B cell (primary cell): ENCODE measurements around the gene DR1. TPM values are rescaled to one million over a fixed set of nuclear protein-coding genes. Genes with fewer than 3 reads are reported as not detected.

Experiments
- ATAC-seq: fragments of 200-7000 bp; cut with Tn5 transposase; one replicate; pipeline ENCODE4 v1.10.0; 2021; ENCODE audit warnings: low read depth, mild to moderate bottlenecking, moderate number of reproducible peaks, moderate library complexity
- CTCF ChIA-PET: fragments of 350-600 bp; sonication (Branson Sonifier 250); formaldehyde crosslinking; loops from one replicate; lab custom pipeline; 2021; ENCODE audit warnings: antibody characterized with exemption, inconsistent platforms; lab: Charles Lee
- POLR2A ChIA-PET: fragments of 350-600 bp; sonication (Branson Sonifier 250); formaldehyde crosslinking; loops from one replicate; lab custom pipeline; 2021; ENCODE audit warnings: antibody characterized with exemption; lab: Charles Lee
- DNase-seq: peaks from one replicate; pipeline ENCODE4 v3.0.0; 2013
- H2AFZ ChIP-seq: 2 replicates; pipeline ENCODE4 v1.6.1; 2012; ENCODE audit warnings: mild to moderate bottlenecking, low read depth, low read length; ENCODE audit not compliant: insufficient read depth, poor library complexity, severe bottlenecking
- H3K27ac ChIP-seq, 2 donors: 1 replicate in 1 of 2; 2 replicates in 1 of 2; pipeline ENCODE4 v1.5.1; 2012 to 2013; ENCODE audit warnings: low read length in 2 of 2, mild to moderate bottlenecking in 2 of 2, moderate library complexity in 1 of 2
- H3K27me3 ChIP-seq, 4 experiments: fragments of 200-600 bp in 1 of 4; sonication (generic) in 1 of 4; replicated peaks in 1 of 4; 1 replicate in 2 of 4; 2 replicates in 2 of 4; pipeline versions ENCODE4 v1.6.1 to v1.7.0; 2013 to 2016; ENCODE audit warnings: low read length in 3 of 4, mild to moderate bottlenecking in 2 of 4, mixed read lengths in 1 of 4, moderate library complexity in 1 of 4; ENCODE audit not compliant: insufficient read depth in 4 of 4, control insufficient read depth in 3 of 4; ENCODE audit errors: control extremely low read depth in 1 of 4
- H3K36me3 ChIP-seq, 2 experiments: replicated peaks in 1 of 2; 1 replicate in 1 of 2; 2 replicates in 1 of 2; pipeline versions ENCODE4 v1.6.1 to v1.7.1; 2013; ENCODE audit warnings: low read length in 1 of 2; ENCODE audit not compliant: insufficient read depth in 2 of 2, control insufficient read depth in 1 of 2; ENCODE audit errors: control extremely low read depth in 1 of 2, extremely low read depth in 1 of 2
- H3K4me1 ChIP-seq, 2 donors: fragments of 200-600 bp in 1 of 2; sonication (generic) in 1 of 2; 1 replicate in 1 of 2; 2 replicates in 1 of 2; pipeline versions ENCODE4 v1.5.1 to v1.6.1; 2013 to 2017; ENCODE audit warnings: low read length in 2 of 2; ENCODE audit not compliant: control insufficient read depth in 2 of 2, insufficient read depth in 2 of 2
- H3K4me2 ChIP-seq: replicated peaks from 2 replicates; pipeline ENCODE3; 2012; ENCODE audit warnings: mild to moderate bottlenecking, low read depth, low read length; ENCODE audit not compliant: poor library complexity, severe bottlenecking
- H3K4me3 ChIP-seq, 5 experiments: fragments of 200-600 bp in 1 of 5; sonication (generic) in 1 of 5; 1 replicate in 3 of 5; 2 replicates in 2 of 5; pipeline versions ENCODE4 v1.5.1 to v1.7.0; 2011 to 2016; ENCODE audit warnings: low read length in 4 of 5, mild to moderate bottlenecking in 4 of 5, low read depth in 2 of 5, control low read depth in 1 of 5, moderate library complexity in 1 of 5; ENCODE audit not compliant: insufficient read depth in 1 of 5; ENCODE audit errors: control extremely low read depth in 1 of 5, extremely low read depth in 1 of 5
- H3K79me2 ChIP-seq: fragments of 200-600 bp; sonication (generic); one replicate; pipeline ENCODE4 v1.6.0; 2016; ENCODE audit warnings: low read length; ENCODE audit not compliant: control insufficient read depth, insufficient read depth
- H3K9ac ChIP-seq: fragments of 200-600 bp; sonication (generic); 2 replicates; pipeline ENCODE4 v1.6.1; 2017; ENCODE audit warnings: mild to moderate bottlenecking, low read length, moderate library complexity
- H3K9me3 ChIP-seq, 3 donors: one replicate each; pipeline versions ENCODE4 v1.6.1 to v1.7.1; 2013; ENCODE audit warnings: low read length in 2 of 3; ENCODE audit not compliant: control insufficient read depth in 2 of 3, insufficient read depth in 1 of 3; ENCODE audit errors: control extremely low read depth in 1 of 3
- H4K20me1 ChIP-seq: 2 replicates; pipeline ENCODE4 v1.6.0; 2012; ENCODE audit warnings: mild to moderate bottlenecking, low read length; ENCODE audit not compliant: insufficient read depth, control insufficient read depth, poor library complexity, severe bottlenecking
- H3K27ac Mint-ChIP-seq: one replicate; pipeline ENCODE4 v1.8.0; 2021; ENCODE audit warnings: mixed read lengths
- H3K27me3 Mint-ChIP-seq: one replicate; pipeline ENCODE4 v1.8.0; 2021; ENCODE audit warnings: mixed read lengths
- H3K4me1 Mint-ChIP-seq: one replicate; pipeline ENCODE4 v1.8.0; 2021; ENCODE audit warnings: mixed read lengths
- H3K4me3 Mint-ChIP-seq: one replicate; pipeline ENCODE4 v1.8.0; 2021; ENCODE audit warnings: mixed read lengths
- H3K9me3 Mint-ChIP-seq: one replicate; pipeline ENCODE4 v1.8.0; 2022; ENCODE audit warnings: mixed read lengths; ENCODE audit not compliant: insufficient read depth
- EZH2 ChIP-seq: IDR thresholded peaks from 2 replicates; pipeline ENCODE4 v1.6.1; 2012; ENCODE audit warnings: borderline replicate concordance, low read depth, mild to moderate bottlenecking, moderate library complexity, low read length; ENCODE audit not compliant: insufficient read depth, poor library complexity, severe bottlenecking
- WGBS: methylation state at CpG from one replicate; pipeline ENCODE4 v1.1.5; 2013; ENCODE audit warnings: missing lambda C conversion rate; ENCODE audit not compliant: insufficient coverage; 5-methylcytosine and 5-hydroxymethylcytosine counted together
- intact Hi-C: fragments of 100-400 bp; cut with micrococcal nuclease; formaldehyde crosslinking; loops from one replicate; pipeline ENCODE4 v1.10.0; 2022
- polyA plus RNA-seq: library from polyadenylated mRNA; depleted of rRNA; stranded (reverse); fragments of >200 nt; gene quantifications from 2 replicates; pipeline ENCODE4 v1.2.3, GENCODE V29; 2012
- total RNA-seq, 2 donors: library from RNA; stranded (reverse); fragments of 120-200 nt in 1 of 2; gene quantifications; 1 replicate in 1 of 2; 2 replicates in 1 of 2; pipeline versions ENCODE4 v1.2.3 to v1.2.4, GENCODE V29; 2013 to 2022
- TF ChIP-seq, protein P1 (sequence below): fragments of 200-600 bp; IDR thresholded peaks from one replicate; pipeline ENCODE4 v1.8.0; 2022; ENCODE audit warnings: antibody characterized with exemption, mild to moderate bottlenecking

DR1 gene
- total and polyA plus RNA-seq, 2 donors (not counting 1 experiment from before 2014, with no cell fraction given): 11.4 to 69.2 TPM

GRCh38 chr1:93324486-93325464 lies 20.9 kb upstream of the DR1 start:
- H3K27ac Mint-ChIP-seq: no peak overlapping the region
- Histone ChIP-seq H3K79me2 (no peaks in the 10 kb centered on the region), H3K9me3 (no peaks in the 10 kb centered on the region), H3K27me3 (no peaks in the 10 kb centered on the region), H3K4me1 (no peaks in the 10 kb centered on the region), H3K36me3 (no peaks in the 10 kb centered on the region), H3K27ac (no peak overlapping the region), H3K9ac (no peak overlapping the region), H2AFZ (no peak overlapping the region), H3K4me3 (no peak overlapping the region), H3K4me2 (no peak overlapping the region), H4K20me1 (no peaks in the 10 kb centered on the region)
- no peak for ATAC-seq
- no peaks in the 10 kb centered on the region for H3K27me3 Mint-ChIP-seq
- WGBS: no CpG with 5 or more reads among the region's 8 CpGs
- no peaks in the 10 kb centered on the region for H3K4me1 Mint-ChIP-seq
- no peaks in the 10 kb centered on the region for H3K9me3 Mint-ChIP-seq
- intact Hi-C loops: no loop called here
- DNase-seq: no peak
- no peak for TF ChIP-seq EZH2
- TF ChIP-seq, protein P1, sequence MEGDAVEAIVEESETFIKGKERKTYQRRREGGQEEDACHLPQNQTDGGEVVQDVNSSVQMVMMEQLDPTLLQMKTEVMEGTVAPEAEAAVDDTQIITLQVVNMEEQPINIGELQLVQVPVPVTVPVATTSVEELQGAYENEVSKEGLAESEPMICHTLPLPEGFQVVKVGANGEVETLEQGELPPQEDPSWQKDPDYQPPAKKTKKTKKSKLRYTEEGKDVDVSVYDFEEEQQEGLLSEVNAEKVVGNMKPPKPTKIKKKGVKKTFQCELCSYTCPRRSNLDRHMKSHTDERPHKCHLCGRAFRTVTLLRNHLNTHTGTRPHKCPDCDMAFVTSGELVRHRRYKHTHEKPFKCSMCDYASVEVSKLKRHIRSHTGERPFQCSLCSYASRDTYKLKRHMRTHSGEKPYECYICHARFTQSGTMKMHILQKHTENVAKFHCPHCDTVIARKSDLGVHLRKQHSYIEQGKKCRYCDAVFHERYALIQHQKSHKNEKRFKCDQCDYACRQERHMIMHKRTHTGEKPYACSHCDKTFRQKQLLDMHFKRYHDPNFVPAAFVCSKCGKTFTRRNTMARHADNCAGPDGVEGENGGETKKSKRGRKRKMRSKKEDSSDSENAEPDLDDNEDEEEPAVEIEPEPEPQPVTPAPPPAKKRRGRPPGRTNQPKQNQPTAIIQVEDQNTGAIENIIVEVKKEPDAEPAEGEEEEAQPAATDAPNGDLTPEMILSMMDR: no peak
- no peak overlapping the region for H3K4me3 Mint-ChIP-seq
- CTCF ChIA-PET: interaction anchor here (2.9 kb wide), 1 partner anchor 20 kb away, joined by 11 read pairs; no protein-coding TSS in a partner anchor
- POLR2A ChIA-PET: interaction anchor here (0.6 kb wide), 1 partner anchor 541 kb away, joined by 8 read pairs; no protein-coding TSS in a partner anchor
